ENCODE measurements around the gene OLFML2B. TPM values are rescaled to one million over a fixed set of nuclear protein-coding genes. Genes with fewer than 3 reads are reported as not detected.

Gene OLFML2B
- total and polyA plus RNA-seq, 2 of the 4 experiments (the other 2 are of a cell fraction): 0.36 to 0.74 TPM

DNA sequence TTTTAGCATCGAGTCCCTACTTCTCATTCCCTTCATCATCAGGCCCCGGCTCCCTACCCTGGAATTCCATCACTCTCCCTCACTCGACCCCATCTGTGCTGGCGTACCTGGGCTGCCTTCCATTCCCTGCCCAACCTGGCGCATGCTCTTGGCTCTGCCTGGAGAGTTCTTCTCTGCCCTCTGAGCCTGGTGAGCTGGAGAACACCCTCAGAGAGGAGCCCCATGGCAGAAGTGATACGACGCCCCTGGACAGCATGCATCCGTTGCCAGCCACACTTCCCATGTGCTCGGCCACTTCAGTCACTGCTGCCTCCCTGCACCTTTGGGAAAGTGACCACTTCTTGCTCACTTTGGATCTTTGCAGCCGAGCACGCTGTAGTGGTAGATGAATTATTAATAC is 30.1 kb downstream of the OLFML2B start:
- Histone ChIP-seq H3K56ac (ENCODE audit: extremely low read depth, insufficient read depth, low read length) (no peak overlapping the region), H3K9me3 (ENCODE audit: control insufficient read depth, insufficient read depth, low read length) (no peaks in the 10 kb centered on the region), H4K91ac (ENCODE audit: insufficient read depth, low read depth, low read length) (no peak overlapping the region), H3K23ac (ENCODE audit: low read depth, low read length) (no peak overlapping the region), H2BK15ac (ENCODE audit: low read depth, low read length) (no peak overlapping the region), H3K4me1 (ENCODE audit: control insufficient read depth, insufficient read depth, low read length) (no peaks in the 10 kb centered on the region), H2AFZ (replicated peaks; ENCODE audit: low read length, poor library complexity) (no peak overlapping the region), H4K5ac (ENCODE audit: low read depth, low read length) (no peak overlapping the region), H2BK120ac (ENCODE audit: low read depth, low read length) (no peak overlapping the region), H2BK5ac (ENCODE audit: low read depth, low read length, poor library complexity, severe bottlenecking) (no peak overlapping the region), H3K4ac (ENCODE audit: low read depth, low read length) (no peak overlapping the region), H4K20me1 (ENCODE audit: insufficient read depth, low read length) (no peaks in the 10 kb centered on the region), H3K9ac (ENCODE audit: low read depth, low read length) (no peak overlapping the region), H3K9me1 (ENCODE audit: insufficient read depth, low read length) (peaks cover 4% of the 10 kb centered on the region; the same call in 1 of the 2 replicates), H3K4me3 (ENCODE audit: insufficient read depth, low read depth, low read length) (no peak overlapping the region), H3K14ac (replicated peaks; ENCODE audit: low read depth, low read length) (no peak overlapping the region), H3K27ac (ENCODE audit: insufficient read depth, low read length) (no peak overlapping the region), H3K18ac (ENCODE audit: low read depth, low read length) (no peak overlapping the region), H3K27me3 (ENCODE audit: control insufficient read depth, insufficient read depth, low read length) (peaks cover 3% of the 10 kb centered on the region), H3K36me3 (ENCODE audit: control insufficient read depth, insufficient read depth, low read length) (no peaks in the 10 kb centered on the region), H4K8ac (ENCODE audit: low read depth in 2 of 2, low read length in 2 of 2) (no peak overlapping the region), H3K4me2 (ENCODE audit: low read depth, low read length) (no peak overlapping the region), H2AK5ac (ENCODE audit: low read depth, low read length) (no peak overlapping the region), H3K79me1 (ENCODE audit: low read depth in 1 of 2, low read length in 2 of 2) (no peaks in the 10 kb centered on the region), H2AK9ac (replicated peaks; ENCODE audit: low read depth, low read length, poor library complexity) (peak overlapping the region; percentile 34), H2BK20ac (ENCODE audit: low read depth, low read length) (no peak overlapping the region)
- dilution Hi-C loops (cut with HindIII; ENCODE audit: low sequenced_read_pairs, unreplicated experiment): no loop called here
- no TSS peak for BruUV-seq (replicated peaks)
- CTCF ChIA-PET: interaction anchor here (1.0 kb wide), 1 partner anchor 44 kb away, joined by 3 read pairs; no protein-coding TSS in a partner anchor
- no CpG with 5 or more reads among the region's 11 CpGs for WGBS, 2 experiments (ENCODE audit: extremely low coverage in 2 of 2, insufficient read length in 1 of 2)
- ATAC-seq (ENCODE audit: low read depth) (no peak), DNase-seq (no peak)
- intact Hi-C loops (cut with micrococcal nuclease): no loop called here
- in situ Hi-C loops (cut with MboI; ENCODE audit: low sequenced_read_pairs): no loop called here
- POLR2A ChIA-PET (ENCODE audit: unreplicated experiment): no interaction called here
- TF ChIP-seq, protein P1, sequence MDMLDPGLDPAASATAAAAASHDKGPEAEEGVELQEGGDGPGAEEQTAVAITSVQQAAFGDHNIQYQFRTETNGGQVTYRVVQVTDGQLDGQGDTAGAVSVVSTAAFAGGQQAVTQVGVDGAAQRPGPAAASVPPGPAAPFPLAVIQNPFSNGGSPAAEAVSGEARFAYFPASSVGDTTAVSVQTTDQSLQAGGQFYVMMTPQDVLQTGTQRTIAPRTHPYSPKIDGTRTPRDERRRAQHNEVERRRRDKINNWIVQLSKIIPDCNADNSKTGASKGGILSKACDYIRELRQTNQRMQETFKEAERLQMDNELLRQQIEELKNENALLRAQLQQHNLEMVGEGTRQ (IDR thresholded peaks at IDR 0.05; ENCODE audit: low read depth, low read length): no peak
- TF ChIP-seq SMC3 (IDR thresholded peaks at IDR 0.05; ENCODE audit: low read depth, low read length) (no peak), ELK1 (IDR thresholded peaks at IDR 0.05; ENCODE audit: borderline replicate concordance, low read depth, low read length) (no peak), CTCF (conservative IDR thresholded peaks at IDR 0.05; ENCODE audit: low read depth, low read length) (no peak), MXI1 (IDR thresholded peaks at IDR 0.05; ENCODE audit: borderline replicate concordance, low read depth, low read length) (no peak), POLR2A (IDR thresholded peaks at IDR 0.05; ENCODE audit: low read depth, low read length) (no peak), NFE2L2 (IDR thresholded peaks at IDR 0.05; ENCODE audit: low read depth, low read length) (no peak), MAZ (IDR thresholded peaks at IDR 0.05; ENCODE audit: borderline replicate concordance, low read depth, low read length) (no peak), RCOR1 (IDR thresholded peaks at IDR 0.05; ENCODE audit: insufficient replicate concordance, low read length) (no peak), CHD1 (IDR thresholded peaks at IDR 0.05; ENCODE audit: low read depth, low read length) (no peak)

All from IMR-90 (cell line).